HEK293T (cell line): ENCODE measurements around the gene IFNLR1.

ENCODE experiments used
- BHLHE40 ChIP-seq: fragments of 450-650 bp; IDR thresholded peaks from 2 replicates; pipeline ENCODE4 v1.6.1; 2016; ENCODE audit warnings: mild to moderate bottlenecking, moderate library complexity, borderline replicate concordance
- CTBP1 ChIP-seq: fragments of 450-650 bp; IDR thresholded peaks from 2 replicates; pipeline ENCODE4 v1.6.1; 2016; ENCODE audit warnings: borderline replicate concordance
- FOXM1 ChIP-seq: fragments of 450-650 bp; IDR thresholded peaks from 2 replicates; pipeline ENCODE4 v1.6.1; 2017; ENCODE audit warnings: mild to moderate bottlenecking, borderline replicate concordance
- L3MBTL2 ChIP-seq: fragments of 450-650 bp; conservative IDR thresholded peaks from 2 replicates; pipeline ENCODE4 v1.6.1; 2016; ENCODE audit warnings: mild to moderate bottlenecking
- PKNOX1 ChIP-seq: fragments of 450-650 bp; IDR thresholded peaks from 2 replicates; pipeline ENCODE4 v1.6.1; 2016
- SP1 ChIP-seq: fragments of 450-650 bp; IDR thresholded peaks from 2 replicates; pipeline ENCODE4 v1.6.1; 2017
- SUZ12 ChIP-seq: fragments of 450-650 bp; IDR thresholded peaks from 2 replicates; pipeline ENCODE4 v1.6.1; 2016; ENCODE audit warnings: mild to moderate bottlenecking

GRCh38 chr1:24154215-24154614 lies 32.9 kb downstream of the IFNLR1 start:
- TF ChIP-seq SP1 (no peak), CTBP1 (no peak), SUZ12 (no peak), PKNOX1 (no peak), L3MBTL2 (no peak), BHLHE40 (no peak), FOXM1 (no peak)
